Right lobe of liver (tissue), 6 donors: ENCODE results near the gene ITPR3. TPM values are rescaled to one million over a fixed set of nuclear protein-coding genes. Genes with fewer than 3 reads are reported as not detected.

ENCODE experiments used
- ATAC-seq, 4 donors: fragments of 200-7000 bp; cut with Tn5 transposase; one replicate each; pipeline ENCODE4 v1.9.1; 2020; ENCODE audit warnings: mild to moderate bottlenecking in 4 of 4, moderate library complexity in 4 of 4
- DNase-seq, 3 donors: peaks; one replicate each; pipeline ENCODE4 v3.0.0-alpha.2; 2020
- H3K27ac ChIP-seq, 3 donors: fragments of 200-600 bp; one replicate each; pipeline ENCODE4 v1.8.0; 2022
- H3K27me3 ChIP-seq, 2 donors: fragments of 200-600 bp; one replicate each; pipeline ENCODE4 v1.8.0; 2022
- H3K36me3 ChIP-seq, 4 donors: fragments of 200-600 bp; sonication (generic) in 1 of 4; one replicate each; pipeline versions ENCODE4 v1.5.1 to v1.8.0; 2017 to 2022; ENCODE audit warnings: control low read depth in 1 of 4
- H3K4me1 ChIP-seq, 4 donors: fragments of 200-600 bp; sonication (generic) in 1 of 4; one replicate each; pipeline versions ENCODE4 v1.5.1 to v1.8.0; 2017 to 2022; ENCODE audit warnings: control low read depth in 1 of 4
- H3K4me3 ChIP-seq, 3 donors: fragments of 200-600 bp; one replicate each; pipeline ENCODE4 v1.8.0; 2022
- H3K9me3 ChIP-seq, 4 donors: fragments of 200-600 bp; sonication (generic) in 1 of 4; one replicate each; pipeline versions ENCODE4 v1.5.1 to v1.8.0; 2017 to 2022; ENCODE audit warnings: control low read depth in 1 of 4
- CTCF ChIP-seq, 4 donors: fragments of 200-600 bp in 3 of 4; fragments of 450-650 bp in 1 of 4; IDR thresholded peaks; one replicate each; pipeline versions ENCODE4 v1.5.1 to v1.8.0; 2016 to 2022; ENCODE audit warnings: antibody characterized with exemption in 4 of 4, mild to moderate bottlenecking in 2 of 4
- POLR2A ChIP-seq: fragments of 450-650 bp; IDR thresholded peaks from one replicate; pipeline ENCODE4 v1.6.1; 2017; ENCODE audit warnings: antibody characterized with exemption, mild to moderate bottlenecking
- whole genome bisulfite sequencing: methylation state at CpG from one replicate; pipeline ENCODE4 v1.1.6; 2018; ENCODE audit warnings: low coverage, low lambda C conversion rate; ENCODE audit not compliant: insufficient coverage; ENCODE audit errors: missing lambda C conversion rate; 5-methylcytosine and 5-hydroxymethylcytosine counted together
- intact Hi-C, 2 donors: fragments of 100-400 bp; cut with DNase I; formaldehyde crosslinking; loops; one replicate each; pipeline versions ENCODE4 v1.11.2 to v1.14.1; 2022
- total RNA-seq, 6 experiments: library from RNA; depleted of rRNA in 2 of 6; stranded (reverse); fragments of >200 nt in 2 of 6; fragmentation: NEBNext Ultra II Directional in 3 of 6; extraction: Animal tissue kit (Norgen Biotek cat#: 25700) in 3 of 6; gene quantifications; one replicate each; pipeline versions ENCODE4 v1.1.0 to v1.2.4, GENCODE V29; 2016 to 2023
- donor health status: DM: no; HTN: yes; CAD: no.
- donor health status: DM: no; HTN: no; CAD: no.
- donor health status: DM: no; HTN: no; CAD: no.
- donor health status: DM: no; HTN: yes; CAD: no.
- donor health status: DM: no; HTN: yes; CAD: no.

Gene ITPR3
- total RNA-seq, 6 experiments from 2014 or later = 0.79 to 3.5 (median 1.6) TPM

DNA sequence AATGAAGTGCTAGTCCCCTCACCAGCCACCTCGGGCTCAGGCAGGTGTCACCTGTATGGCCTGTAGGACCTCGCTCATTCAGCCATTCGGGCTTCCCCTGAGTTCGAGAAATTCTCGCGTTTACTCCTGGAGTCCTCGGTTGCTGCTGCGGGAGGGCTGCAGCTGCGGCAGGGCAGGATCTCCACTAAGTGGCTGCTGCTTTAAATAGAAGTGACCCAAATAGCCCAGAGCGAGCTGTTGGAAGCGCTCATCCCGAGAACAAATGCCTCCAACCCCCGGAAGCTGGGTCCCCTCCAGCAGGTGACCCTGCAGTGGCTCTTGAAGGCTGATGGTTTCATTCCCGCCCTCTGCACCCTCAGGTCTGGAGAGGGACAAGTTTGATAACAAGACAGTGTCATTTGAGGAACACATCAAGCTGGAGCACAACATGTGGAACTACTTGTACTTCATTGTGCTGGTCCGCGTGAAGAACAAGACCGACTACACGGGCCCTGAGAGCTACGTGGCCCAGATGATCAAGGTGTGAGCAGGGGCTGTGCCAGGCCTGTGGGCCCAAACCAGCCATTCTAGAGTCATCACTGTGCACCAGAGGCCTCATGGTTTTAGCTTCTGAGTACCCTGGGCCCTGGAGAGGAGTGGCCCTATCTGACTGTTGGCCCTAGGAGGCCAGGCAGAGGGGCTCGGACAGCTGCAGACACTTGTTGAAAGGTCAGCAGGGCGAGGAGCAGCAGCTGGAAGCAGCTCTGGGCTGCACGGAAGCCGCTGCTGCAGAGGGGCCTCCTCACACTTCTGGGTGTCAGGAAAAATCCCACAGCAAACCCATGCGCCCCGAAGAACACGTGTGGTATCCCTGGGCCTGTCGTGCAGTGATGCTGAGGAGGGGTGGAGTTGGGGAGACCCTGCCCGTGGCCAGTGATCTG lies 72.3 kb downstream of the ITPR3 start:
- H3K4me3 ChIP-seq = no peak overlapping the region
- H3K27ac ChIP-seq = no peak overlapping the region
- DNase-seq (peak in 1 of 3 donors; percentile 44), ATAC-seq (no peak)
- TF ChIP-seq POLR2A (no peak), CTCF (IDR thresholded peaks at IDR 0.05) (no peak)
- peaks cover 0 to 2% (median 0%) of the 10 kb centered on the region in 4 donors for H3K4me1 ChIP-seq
- H3K9me3 ChIP-seq = no peaks in the 10 kb centered on the region
- intact Hi-C loops = no loop called here
- no peaks in the 10 kb centered on the region for H3K27me3 ChIP-seq
- WGBS = 75% methylated on average over 16 of the region's 28 CpGs
- peaks cover 0 to 6% (median 3%) of the 10 kb centered on the region in 4 donors for H3K36me3 ChIP-seq

DNA sequence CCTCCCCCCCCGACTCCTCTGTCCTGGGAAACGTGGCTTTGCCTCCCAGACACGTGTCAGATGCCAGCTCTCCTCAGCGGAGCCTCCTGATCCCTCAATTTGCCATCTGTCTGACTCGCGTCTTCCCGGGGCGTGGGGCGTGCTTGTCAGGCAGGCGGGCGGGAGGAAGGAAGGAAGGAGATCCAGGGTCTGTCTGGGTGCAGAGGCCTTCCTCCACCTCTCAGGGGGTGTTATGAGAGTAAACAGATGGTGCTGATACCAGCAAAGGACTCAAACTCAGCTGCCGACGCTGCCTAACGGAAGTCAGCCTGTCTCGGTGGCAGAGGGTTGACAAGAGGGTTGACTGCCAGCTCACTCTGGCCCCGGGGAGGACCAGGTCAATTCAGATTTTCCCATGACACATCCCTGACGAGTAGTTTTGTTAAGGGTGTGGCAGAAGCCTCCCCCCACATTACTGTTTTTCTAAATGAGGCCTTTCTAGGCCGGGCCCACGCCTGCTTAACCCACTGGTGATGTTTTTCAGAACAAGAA lies 73.3 kb downstream of the ITPR3 start:
- Histone ChIP-seq H3K27ac (no peak overlapping the region), H3K4me1 (peaks cover 0 to 2% (median 0%) of the 10 kb centered on the region in 4 donors), H3K4me3 (no peak overlapping the region), H3K36me3 (peaks cover 0 to 6% (median 3%) of the 10 kb centered on the region in 4 donors), H3K27me3 (no peaks in the 10 kb centered on the region), H3K9me3 (no peaks in the 10 kb centered on the region)
- intact Hi-C loops = no loop called here
- TF ChIP-seq CTCF (IDR thresholded peaks at IDR 0.05) (no peak), POLR2A (no peak)
- peak in 2 of 4 donors; percentile 16 to 24 for ATAC-seq
- 31% methylated on average over 5 of the region's 19 CpGs for WGBS
- peak in 1 of 3 donors; percentile 48 for DNase-seq

DNA sequence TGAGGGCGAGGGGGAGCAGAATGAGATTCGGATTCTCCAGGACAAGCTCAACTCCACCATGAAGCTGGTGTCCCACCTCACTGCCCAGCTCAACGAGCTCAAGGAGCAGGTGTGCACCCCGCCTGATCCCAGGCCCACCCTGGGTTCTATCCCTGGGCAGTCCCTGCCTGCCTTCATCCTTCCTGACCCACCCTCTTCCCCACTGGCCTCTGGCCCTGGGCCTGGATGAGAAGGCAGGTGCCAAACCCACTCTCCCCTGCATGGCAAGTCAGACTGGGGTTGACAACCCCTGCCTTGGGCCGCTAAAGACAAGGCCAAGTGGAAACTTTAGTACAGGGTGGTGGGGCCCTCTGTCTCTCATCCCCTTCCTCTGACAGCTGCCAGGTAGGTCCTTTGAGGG lies 73.9 kb downstream of the ITPR3 start:
- intact Hi-C loops = no loop called here
- H3K4me1 ChIP-seq = peaks cover 0 to 2% (median 0%) of the 10 kb centered on the region in 4 donors
- peak overlapping the region in 1 of 3 donors; percentile 18 for H3K27ac ChIP-seq
- DNase-seq = peak in 2 of 3 donors; percentile 11 to 37
- no peak for ATAC-seq
- no peak overlapping the region for H3K4me3 ChIP-seq
- TF ChIP-seq CTCF (IDR thresholded peaks at IDR 0.05) = no peak
- TF ChIP-seq POLR2A = no peak
- no peaks in the 10 kb centered on the region for H3K9me3 ChIP-seq
- peaks cover 0 to 6% (median 3%) of the 10 kb centered on the region in 4 donors for H3K36me3 ChIP-seq
- no peaks in the 10 kb centered on the region for H3K27me3 ChIP-seq
- WGBS = 100% methylated on average over 1 of the region's 5 CpGs

DNA sequence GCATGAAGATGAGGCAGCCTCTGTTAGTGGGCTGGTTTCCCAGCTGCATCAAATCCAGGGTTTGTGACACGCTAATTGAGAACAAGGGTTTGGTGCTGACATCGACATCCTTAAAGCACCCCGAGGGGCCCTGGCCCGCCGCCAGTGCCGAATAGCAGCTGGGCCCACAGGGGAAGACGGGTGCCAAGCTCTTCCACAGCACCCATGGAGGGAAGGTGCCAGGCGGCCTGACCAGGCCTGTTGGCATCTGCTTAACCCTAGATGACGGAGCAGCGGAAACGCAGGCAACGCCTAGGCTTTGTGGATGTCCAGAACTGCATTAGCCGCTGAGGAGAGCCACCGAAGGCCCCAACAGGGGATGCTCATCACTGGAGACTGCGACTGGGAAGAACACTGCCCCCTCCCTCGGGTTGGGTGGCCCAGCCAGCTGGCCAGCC lies 74.3 kb downstream of the ITPR3 start:
- WGBS = 93% methylated on average over 2 of the region's 16 CpGs
- H3K27me3 ChIP-seq = no peaks in the 10 kb centered on the region
- H3K27ac ChIP-seq = no peak overlapping the region
- peaks cover 0 to 2% (median 0%) of the 10 kb centered on the region in 4 donors for H3K4me1 ChIP-seq
- intact Hi-C loops = no loop called here
- no peak for ATAC-seq
- no peak for TF ChIP-seq CTCF (IDR thresholded peaks at IDR 0.05)
- TF ChIP-seq POLR2A = no peak
- no peak overlapping the region for H3K4me3 ChIP-seq
- DNase-seq = peak in 1 of 3 donors; percentile 47
- no peaks in the 10 kb centered on the region for H3K9me3 ChIP-seq
- H3K36me3 ChIP-seq = peaks cover 0 to 6% (median 3%) of the 10 kb centered on the region in 4 donors
